ENCODE measurements around the gene IMPG1. TPM values are rescaled to one million over a fixed set of nuclear protein-coding genes. Genes with fewer than 3 reads are reported as not detected.

IMPG1 gene
- total RNA-seq, 1 experiment from 2014 or later, result not detected

- no peak overlapping the region for H3K14ac ChIP-seq (ENCODE audit: insufficient read depth, low read length)
- H3K4me2 ChIP-seq (ENCODE audit: insufficient read depth, insufficient read length, low read length), result no peak overlapping the region
- Mint-ChIP-seq H3K4me1 (peaks cover 5 to 11% of the 10 kb centered on the region in 2 experiments; a peak in 3 of 4 replicates), H3K36me3 (ENCODE audit: insufficient read depth in 1 of 3, low read depth in 3 of 3) (peaks cover 0 to 36% (median 24%) of the 10 kb centered on the region in 3 experiments; a peak in 5 of 7 replicates), H3K27ac (no peak overlapping the region), H3K4me3 (no peak overlapping the region), H3K27me3 (ENCODE audit: low read depth) (no peaks in the 10 kb centered on the region), H3K9me3 (no peaks in the 10 kb centered on the region)
- H3K79me1 ChIP-seq (ENCODE audit: insufficient read depth, low read depth, low read length, poor library complexity, severe bottlenecking), result no peaks in the 10 kb centered on the region
- H2BK12ac ChIP-seq (ENCODE audit: insufficient read length, low read depth, low read length), result no peak overlapping the region
- H4K5ac ChIP-seq (ENCODE audit: insufficient read length, low read depth, low read length), result no peak overlapping the region
- no peak overlapping the region for H3K9ac ChIP-seq (ENCODE audit: extremely low read depth, insufficient read length, low read length)
- no peak overlapping the region for H2AK5ac ChIP-seq (ENCODE audit: insufficient read length, low read length)
- no peak overlapping the region for H3K18ac ChIP-seq (ENCODE audit: insufficient read length, low read depth, low read length)
- no peaks in the 10 kb centered on the region for H3K27me3 ChIP-seq (ENCODE audit: insufficient read depth, low read length)
- H2AFZ ChIP-seq (ENCODE audit: low read length), result no peak overlapping the region
- no peak overlapping the region for H3T11ph ChIP-seq (ENCODE audit: low read length)
- H2BK20ac ChIP-seq (ENCODE audit: low read depth, low read length, poor library complexity, severe bottlenecking), result no peak overlapping the region
- no peak overlapping the region for H3K4ac ChIP-seq (ENCODE audit: low read depth, low read length)
- no peak overlapping the region for H4K91ac ChIP-seq (ENCODE audit: insufficient read length, low read depth, low read length)
- TF ChIP-seq CTCF (conservative IDR thresholded peaks at IDR 0.05), result no peak
- no peak overlapping the region for H3K23ac ChIP-seq (ENCODE audit: insufficient read length, low read depth, low read length)
- H4K20me1 ChIP-seq (ENCODE audit: control insufficient read depth, insufficient read depth, insufficient read length), result no peaks in the 10 kb centered on the region
- H2BK15ac ChIP-seq (ENCODE audit: low read depth, low read length), result no peak overlapping the region
- no peaks in the 10 kb centered on the region for H3K9me3 ChIP-seq (ENCODE audit: control insufficient read depth, low read depth, low read length)
- no peaks in the 10 kb centered on the region for H3K79me2 ChIP-seq (ENCODE audit: insufficient read depth, low read length)
- no peak overlapping the region for H2BK5ac ChIP-seq (ENCODE audit: insufficient read length, low read length)
- H3K27ac ChIP-seq (ENCODE audit: insufficient read length, low read depth, low read length), result no peak overlapping the region
- H3K23me2 ChIP-seq (ENCODE audit: insufficient read length, low read depth, low read length, poor library complexity, severe bottlenecking), result no peaks in the 10 kb centered on the region
- H3K56ac ChIP-seq (ENCODE audit: insufficient read length, low read depth, low read length), result no peak overlapping the region
- peaks cover 4% of the 10 kb centered on the region; the same call in 1 of the 2 replicates for H3K4me1 ChIP-seq (ENCODE audit: insufficient read depth, low read length)
- H2BK120ac ChIP-seq (ENCODE audit: low read depth, low read length, poor library complexity, severe bottlenecking), result no peak overlapping the region
- DNase-seq, result no peak
- H4K8ac ChIP-seq (replicated peaks; ENCODE audit: insufficient read length, low read depth, low read length), result no peak overlapping the region
These were observed 196.3 kb downstream of the IMPG1 start for GRCh38 chr6:75876152-75876551.
